HG03025 (cell line): ENCODE measurements around the gene ATPAF1.

Experiments used
- ATAC-seq: cut with Tn5 transposase; IDR thresholded peaks from one replicate; pipeline ENCODE4 v1.9.1; 2021; ENCODE audit warnings: mild to moderate bottlenecking, moderate library complexity; ENCODE audit not compliant: unreplicated experiment, low FRiP score

Gene ATPAF1

GRCh38 chr1:46596036-46596435 is 72.1 kb downstream of the ATPAF1 start:
- ATAC-seq, result no peak

GRCh38 chr1:46595127-46595526 is 73.0 kb downstream of the ATPAF1 start:
- ATAC-seq, result no peak

- ATAC-seq, result no peak
These were observed 74.1 kb downstream of the ATPAF1 start for GRCh38 chr1:46594063-46594462.

- ATAC-seq, result no peak
These were observed 75.3 kb downstream of the ATPAF1 start for GRCh38 chr1:46592823-46593222.

GRCh38 chr1:46589529-46589928 is 78.6 kb downstream of the ATPAF1 start:
- ATAC-seq, result no peak

- no peak for ATAC-seq
These were observed 81.1 kb downstream of the ATPAF1 start for GRCh38 chr1:46587069-46587468.

- ATAC-seq, result no peak
These were observed 82.7 kb downstream of the ATPAF1 start for GRCh38 chr1:46585312-46585938.

GRCh38 chr1:46583494-46583893 is 84.7 kb downstream of the ATPAF1 start:
- no peak for ATAC-seq

- ATAC-seq, result no peak
These were observed 85.2 kb downstream of the ATPAF1 start for GRCh38 chr1:46582972-46583371.
